OCI-LY3 (cell line): Measurements from ENCODE around the gene ST6GALNAC1.

Experiments
- CTCF ChIP-seq: fragments of 200-600, 300-600 bp; sonication (generic); IDR thresholded peaks from 2 replicates; pipeline ENCODE4 v1.5.1; 2014; ENCODE audit warnings: antibody characterized with exemption, low read length, low read depth
- EZH2phosphoT487 ChIP-seq: fragments of 200-600 bp; shearing (Covaris generic); IDR thresholded peaks from 2 replicates; pipeline ENCODE4 v1.6.1; 2018; ENCODE audit warnings: antibody characterized with exemption, mixed run types, low read depth

DNA sequence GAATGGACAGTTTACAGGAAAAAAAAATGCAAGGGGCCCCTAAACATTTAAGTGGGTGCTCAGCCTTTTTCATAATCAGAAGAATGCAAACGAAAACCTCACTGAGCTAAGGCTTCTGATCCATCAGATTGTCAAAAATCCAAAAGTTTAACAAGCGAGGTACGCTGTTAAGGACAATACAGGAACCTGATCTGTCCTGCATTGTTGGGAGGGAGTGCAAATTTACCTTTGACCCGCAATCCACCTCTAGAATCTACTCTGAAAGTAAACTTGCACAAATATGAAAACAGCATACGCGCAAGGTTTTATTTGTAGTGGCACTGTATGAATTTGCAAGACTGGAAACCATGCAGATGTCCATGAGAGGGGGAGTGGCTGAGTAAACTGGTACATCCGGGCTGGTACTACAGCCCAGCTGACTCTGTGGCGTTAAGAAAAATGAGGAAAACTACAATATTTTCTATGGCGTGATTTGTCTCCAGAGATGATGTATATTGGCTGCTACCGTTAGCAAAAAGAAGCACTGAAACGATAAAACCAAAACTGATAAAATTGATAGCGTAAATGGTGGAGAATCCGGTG lies 28.8 kb upstream of the ST6GALNAC1 start:
- TF ChIP-seq CTCF (no peak), EZH2phosphoT487 (no peak)
